SU-DHL-6 (cell line): Measurements from ENCODE around the gene DTNBP1.

Experiments used
- H2AFZ ChIP-seq: fragments of 200-600 bp; sonication (generic); 2 replicates; pipeline ENCODE4 v1.6.1; 2014; ENCODE audit warnings: low read depth, mild to moderate bottlenecking, moderate library complexity, mixed read lengths, antibody characterized with exemption, low read length; ENCODE audit not compliant: severe bottlenecking
- H3F3A ChIP-seq: fragments of 200-600 bp; shearing (Covaris generic); 2 replicates; pipeline ENCODE4 v1.6.0; 2016; ENCODE audit warnings: antibody characterized with exemption, mild to moderate bottlenecking; ENCODE audit not compliant: insufficient read depth
- H3K27ac ChIP-seq: fragments of 200-600 bp; sonication (generic); 2 replicates; pipeline ENCODE4 v1.5.1; 2016; ENCODE audit warnings: low read depth, mild to moderate bottlenecking, low read length, moderate library complexity, mixed read lengths
- H3K27me3 ChIP-seq: fragments of 200-600 bp; sonication (generic), shearing (Covaris generic); 2 replicates; pipeline ENCODE4 v1.6.0; 2014; ENCODE audit warnings: mild to moderate bottlenecking, low read length
- H3K36me3 ChIP-seq: fragments of 200-600 bp; sonication (generic); 2 replicates; pipeline ENCODE4 v1.6.1; 2014; ENCODE audit warnings: mild to moderate bottlenecking, low read length, mixed read lengths
- H3K4me2 ChIP-seq: fragments of 300-600, 200-600 bp; shearing (Covaris generic), sonication (generic); 2 replicates; pipeline ENCODE4 v1.6.0; 2014; ENCODE audit warnings: low read length, low read depth, mild to moderate bottlenecking; ENCODE audit not compliant: poor library complexity, severe bottlenecking
- H3K4me3 ChIP-seq: fragments of 200-600 bp; sonication (generic); 2 replicates; pipeline ENCODE4 v1.5.1; 2014; ENCODE audit warnings: antibody characterized with exemption, low read length, mild to moderate bottlenecking, mixed read lengths; ENCODE audit not compliant: insufficient read depth, poor library complexity, severe bottlenecking
- H3K79me2 ChIP-seq: fragments of 200-600 bp; sonication (generic); 2 replicates; pipeline ENCODE4 v1.6.1; 2014; ENCODE audit warnings: mild to moderate bottlenecking, low read length, moderate library complexity; ENCODE audit not compliant: insufficient read depth
- H3K9ac ChIP-seq: fragments of 200-600 bp; sonication (generic); 2 replicates; pipeline ENCODE4 v1.7.0; 2014; ENCODE audit warnings: mild to moderate bottlenecking, low read length
- H3K9me2 ChIP-seq: fragments of 200-600 bp; sonication (generic); replicated peaks from 2 replicates; pipeline ENCODE4 v1.6.1; 2014; ENCODE audit warnings: low read length; ENCODE audit not compliant: insufficient read depth
- H3K9me3 ChIP-seq: fragments of 200-600 bp; sonication (generic); 2 replicates; pipeline ENCODE4 v1.6.1; 2014; ENCODE audit warnings: low read length, mixed read lengths; ENCODE audit not compliant: insufficient read depth
- H4K20me1 ChIP-seq: fragments of 200-600 bp; sonication (generic); 2 replicates; pipeline ENCODE4 v1.6.1; 2014; ENCODE audit warnings: low read depth, mild to moderate bottlenecking, antibody characterized with exemption, low read length, moderate library complexity, mixed read lengths
- CTCF ChIP-seq: fragments of 200-600 bp; sonication (generic); IDR thresholded peaks from one replicate; pipeline ENCODE4 v1.5.1; 2017; ENCODE audit warnings: antibody characterized with exemption, mild to moderate bottlenecking, low read length, moderate library complexity; ENCODE audit not compliant: insufficient read depth, poor library complexity, severe bottlenecking
- EZH2phosphoT487 ChIP-seq: fragments of 200-600 bp; sonication (generic), shearing (Covaris generic); conservative IDR thresholded peaks from 2 replicates; pipeline ENCODE4 v1.6.1; 2018; ENCODE audit warnings: mild to moderate bottlenecking, antibody characterized with exemption, low read length, moderate library complexity, mixed read lengths

Gene DTNBP1

GRCh38 chr6:15595461-15596173, 67.2 kb downstream of the DTNBP1 start:
- no peaks in the 10 kb centered on the region for H3K27me3 ChIP-seq
- no peaks in the 10 kb centered on the region for H3K9me2 ChIP-seq
- peaks cover 19% of the 10 kb centered on the region for H4K20me1 ChIP-seq
- no peak for TF ChIP-seq EZH2phosphoT487
- TF ChIP-seq CTCF, result no peak
- no peaks in the 10 kb centered on the region for H3K9me3 ChIP-seq
- H3K27ac ChIP-seq, result no peak overlapping the region
- H3K4me2 ChIP-seq, result no peak overlapping the region
- no peaks in the 10 kb centered on the region for H3F3A ChIP-seq
- peaks cover 41% of the 10 kb centered on the region for H3K36me3 ChIP-seq
- peaks cover 69% of the 10 kb centered on the region for H3K79me2 ChIP-seq
- no peak overlapping the region for H3K4me3 ChIP-seq
- no peak overlapping the region for H2AFZ ChIP-seq
- H3K9ac ChIP-seq, result no peak overlapping the region

- Histone ChIP-seq H3K9me2 (no peaks in the 10 kb centered on the region), H3K4me3 (no peak overlapping the region), H2AFZ (no peak overlapping the region), H3K4me2 (no peak overlapping the region), H3K27ac (no peak overlapping the region), H3K36me3 (peaks cover 38% of the 10 kb centered on the region), H3K79me2 (peaks cover 69% of the 10 kb centered on the region), H3K27me3 (no peaks in the 10 kb centered on the region), H3K9ac (no peak overlapping the region), H3K9me3 (no peaks in the 10 kb centered on the region), H3F3A (no peaks in the 10 kb centered on the region), H4K20me1 (peaks cover 19% of the 10 kb centered on the region)
- TF ChIP-seq CTCF, result no peak
- TF ChIP-seq EZH2phosphoT487, result no peak
Measured at GRCh38 chr6:15594512-15595259, 68.1 kb downstream of the DTNBP1 start.

- H3K9me2 ChIP-seq, result no peaks in the 10 kb centered on the region
- H3K4me2 ChIP-seq, result no peak overlapping the region
- H3K79me2 ChIP-seq, result peaks cover 71% of the 10 kb centered on the region
- peaks cover 35% of the 10 kb centered on the region for H3K36me3 ChIP-seq
- no peak overlapping the region for H3K27ac ChIP-seq
- H4K20me1 ChIP-seq, result peaks cover 19% of the 10 kb centered on the region
- H2AFZ ChIP-seq, result no peak overlapping the region
- no peak overlapping the region for H3K4me3 ChIP-seq
- H3K9me3 ChIP-seq, result no peaks in the 10 kb centered on the region
- no peaks in the 10 kb centered on the region for H3K27me3 ChIP-seq
- no peaks in the 10 kb centered on the region for H3F3A ChIP-seq
- TF ChIP-seq CTCF (no peak), EZH2phosphoT487 (no peak)
- no peak overlapping the region for H3K9ac ChIP-seq
Measured at GRCh38 chr6:15593798-15594197, 69.0 kb downstream of the DTNBP1 start.
